Endothelial cell of umbilical vein (primary cell): ENCODE results near the gene MTRR.

ENCODE experiments used
- TF ChIP-seq, protein P1 (sequence below), 2 donors: IDR thresholded peaks; 1 replicate in 1 of 2; 2 replicates in 1 of 2; pipeline ENCODE4 v1.5.1; 2011; ENCODE audit warnings: low read length in 2 of 2, mild to moderate bottlenecking in 2 of 2, moderate library complexity in 2 of 2, control low read depth in 1 of 2, inconsistent platforms in 1 of 2, low read depth in 1 of 2; ENCODE audit not compliant: insufficient read depth in 1 of 2; ENCODE audit errors: extremely low read depth in 1 of 2
- TF ChIP-seq, protein P2 (sequence below): IDR thresholded peaks from 2 replicates; pipeline ENCODE4 v1.6.1; 2011; ENCODE audit not compliant: insufficient read depth, insufficient read length

DNA sequence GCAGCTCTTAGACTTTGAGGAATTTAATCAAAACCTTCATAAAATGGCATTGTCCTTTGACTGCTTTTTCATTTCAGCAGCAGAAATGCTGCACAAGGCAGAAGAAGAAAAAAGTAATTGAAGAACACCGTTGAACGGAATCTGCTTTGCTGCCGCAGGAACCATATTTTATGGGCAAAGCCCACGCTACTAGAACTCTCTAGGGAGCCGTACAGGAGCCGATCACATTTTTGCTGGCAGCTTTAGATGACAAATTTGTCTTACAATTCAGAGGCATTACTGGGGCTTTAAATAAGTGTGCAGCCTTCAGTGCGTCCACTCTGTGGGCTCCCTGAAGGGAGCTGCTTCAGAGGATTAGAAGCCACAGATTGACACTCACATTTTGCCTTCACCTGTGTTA, 23.4 kb upstream of the MTRR start:
- TF ChIP-seq, protein P1, sequence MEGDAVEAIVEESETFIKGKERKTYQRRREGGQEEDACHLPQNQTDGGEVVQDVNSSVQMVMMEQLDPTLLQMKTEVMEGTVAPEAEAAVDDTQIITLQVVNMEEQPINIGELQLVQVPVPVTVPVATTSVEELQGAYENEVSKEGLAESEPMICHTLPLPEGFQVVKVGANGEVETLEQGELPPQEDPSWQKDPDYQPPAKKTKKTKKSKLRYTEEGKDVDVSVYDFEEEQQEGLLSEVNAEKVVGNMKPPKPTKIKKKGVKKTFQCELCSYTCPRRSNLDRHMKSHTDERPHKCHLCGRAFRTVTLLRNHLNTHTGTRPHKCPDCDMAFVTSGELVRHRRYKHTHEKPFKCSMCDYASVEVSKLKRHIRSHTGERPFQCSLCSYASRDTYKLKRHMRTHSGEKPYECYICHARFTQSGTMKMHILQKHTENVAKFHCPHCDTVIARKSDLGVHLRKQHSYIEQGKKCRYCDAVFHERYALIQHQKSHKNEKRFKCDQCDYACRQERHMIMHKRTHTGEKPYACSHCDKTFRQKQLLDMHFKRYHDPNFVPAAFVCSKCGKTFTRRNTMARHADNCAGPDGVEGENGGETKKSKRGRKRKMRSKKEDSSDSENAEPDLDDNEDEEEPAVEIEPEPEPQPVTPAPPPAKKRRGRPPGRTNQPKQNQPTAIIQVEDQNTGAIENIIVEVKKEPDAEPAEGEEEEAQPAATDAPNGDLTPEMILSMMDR (IDR thresholded peaks at IDR 0.05; ENCODE audit: extremely low read depth in 1 of 2, insufficient read depth in 1 of 2, low read depth in 1 of 2, low read length in 2 of 2), result no peak
- TF ChIP-seq, protein P2, sequence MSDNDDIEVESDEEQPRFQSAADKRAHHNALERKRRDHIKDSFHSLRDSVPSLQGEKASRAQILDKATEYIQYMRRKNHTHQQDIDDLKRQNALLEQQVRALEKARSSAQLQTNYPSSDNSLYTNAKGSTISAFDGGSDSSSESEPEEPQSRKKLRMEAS, result no peak
